Measurements from ENCODE around the gene PLXNA4.

The PLXNA4 gene

GRCh38 chr7:132270517-132270916, 305.8 kb downstream of the PLXNA4 start:
- DNase-seq (ENCODE audit: low read depth in 2 of 2), result no peak

GRCh38 chr7:132269718-132270117, 306.6 kb downstream of the PLXNA4 start:
- no peak for DNase-seq (ENCODE audit: low read depth in 2 of 2)

GRCh38 chr7:132263151-132263550, 313.1 kb downstream of the PLXNA4 start:
- DNase-seq (ENCODE audit: low read depth in 2 of 2), result no peak

GRCh38 chr7:132262160-132262470, 314.2 kb downstream of the PLXNA4 start:
- DNase-seq (ENCODE audit: low read depth in 2 of 2), result no peak

- DNase-seq (ENCODE audit: low read depth in 2 of 2), result no peak
Measured at GRCh38 chr7:132261327-132262159, 314.7 kb downstream of the PLXNA4 start.

- no peak for DNase-seq (ENCODE audit: low read depth in 2 of 2)
Measured at GRCh38 chr7:132258231-132258630, 318.0 kb downstream of the PLXNA4 start.

- DNase-seq (ENCODE audit: low read depth in 2 of 2), result no peak
Measured at GRCh38 chr7:132257253-132257652, 319.0 kb downstream of the PLXNA4 start.

- no peak for DNase-seq (ENCODE audit: low read depth in 2 of 2)
Measured at GRCh38 chr7:132256721-132257212, 319.5 kb downstream of the PLXNA4 start.

GRCh38 chr7:132255898-132256297, 320.4 kb downstream of the PLXNA4 start:
- no peak for DNase-seq (ENCODE audit: low read depth in 2 of 2)

GRCh38 chr7:132255115-132255797, 321.0 kb downstream of the PLXNA4 start:
- DNase-seq (ENCODE audit: low read depth in 2 of 2), result no peak

- DNase-seq (ENCODE audit: low read depth in 2 of 2), result no peak
Measured at GRCh38 chr7:132254455-132254854, 321.8 kb downstream of the PLXNA4 start.

GRCh38 chr7:132252793-132253100, 323.5 kb downstream of the PLXNA4 start:
- no peak for DNase-seq (ENCODE audit: low read depth in 2 of 2)

- DNase-seq (ENCODE audit: low read depth in 2 of 2), result no peak
Measured at GRCh38 chr7:132251327-132251659, 325.0 kb downstream of the PLXNA4 start.

- DNase-seq (ENCODE audit: low read depth in 2 of 2), result no peak
Measured at GRCh38 chr7:132250480-132251326, 325.6 kb downstream of the PLXNA4 start.

- no peak for DNase-seq (ENCODE audit: low read depth in 2 of 2)
Measured at GRCh38 chr7:132249256-132249971, 326.9 kb downstream of the PLXNA4 start.

- DNase-seq (ENCODE audit: low read depth in 2 of 2), result no peak
Measured at GRCh38 chr7:132248841-132249240, 327.4 kb downstream of the PLXNA4 start.

GRCh38 chr7:132247995-132248618, 328.2 kb downstream of the PLXNA4 start:
- no peak for DNase-seq (ENCODE audit: low read depth in 2 of 2)

- no peak for DNase-seq (ENCODE audit: low read depth in 2 of 2)
Measured at GRCh38 chr7:132246591-132246990, 329.7 kb downstream of the PLXNA4 start.

GRCh38 chr7:132245539-132245938, 330.7 kb downstream of the PLXNA4 start:
- DNase-seq (ENCODE audit: low read depth in 2 of 2), result no peak

GRCh38 chr7:132244903-132245480, 331.3 kb downstream of the PLXNA4 start:
- DNase-seq (ENCODE audit: low read depth in 2 of 2), result no peak

- DNase-seq (ENCODE audit: low read depth in 2 of 2), result no peak
Measured at GRCh38 chr7:132243463-132243862, 332.8 kb downstream of the PLXNA4 start.
